GM10266 (cell line): ENCODE data around the gene LIPN.
A peak's percentile ranks its signal among the peaks of the same experiment; 100 is the strongest.

Experiments
- DNase-seq: peaks from one replicate; pipeline ENCODE4 v3.0.0; 2012; ENCODE audit errors: extremely low spot score
- CTCF ChIP-seq: IDR thresholded peaks from 2 replicates; pipeline ENCODE4 v1.5.1; 2012; ENCODE audit warnings: mild to moderate bottlenecking, low read depth; ENCODE audit not compliant: control insufficient read depth, insufficient read depth; ENCODE audit errors: missing control alignments

LIPN gene

GRCh38 chr10:88759366-88760101 is at the start of gene LIPN:
LIPN (plus strand) TSS chr10:88760020; CDS start chr10:88761406, 1,386 bp downstream.
- TF ChIP-seq CTCF = no peak

GRCh38 chr10:88715517-88715916 is 44.3 kb upstream of the LIPN start:
- no peak for DNase-seq
- no peak for TF ChIP-seq CTCF

More at GRCh38 chr10:88759366-88760101, at the start of gene LIPN:
- DNase-seq = no peak

GRCh38 chr10:88721392-88721791 is 38.4 kb upstream of the LIPN start:
- DNase-seq = no peak
- TF ChIP-seq CTCF = no peak

GRCh38 chr10:88725798-88726197 is 34.0 kb upstream of the LIPN start:
- no peak for TF ChIP-seq CTCF

GRCh38 chr10:88728107-88728763 is 31.6 kb upstream of the LIPN start:
- TF ChIP-seq CTCF = peak; percentile 52
- peak; percentile 11 for DNase-seq

More at GRCh38 chr10:88725798-88726197, 34.0 kb upstream of the LIPN start:
- DNase-seq = peak; percentile 14

GRCh38 chr10:88730864-88731263 is 29.0 kb upstream of the LIPN start:
- no peak for DNase-seq
- TF ChIP-seq CTCF = no peak

- no peak for DNase-seq
- TF ChIP-seq CTCF = no peak
Measured at GRCh38 chr10:88731296-88731695, 28.5 kb upstream of the LIPN start.
